GM18951 (cell line): ENCODE data around the gene ZNF609.
"Not testable (repeated sequence)": the region's sequence is repeated elsewhere in the genome, so short reads cannot be mapped to it uniquely, and the experiment has no call there.

Experiments used
- POLR2A ChIP-seq: IDR thresholded peaks from 4 replicates; pipeline ENCODE4 v1.6.1; 2011; ENCODE audit warnings: mild to moderate bottlenecking; ENCODE audit not compliant: insufficient read length, insufficient read depth; ENCODE audit errors: extremely low read depth
- in situ Hi-C: fragments of 300-500 bp; cut with MboI; formaldehyde crosslinking; loops from one replicate; pipeline ENCODE4 v1.12.0; 2022; ENCODE audit warnings: low sequenced_read_pairs, mixed read lengths, inconsistent platforms; ENCODE audit not compliant: unreplicated experiment

Gene ZNF609

GRCh38 chr15:64574301-64575017 lies 114.1 kb downstream of the ZNF609 start:
- in situ Hi-C loops, result no loop called here
- TF ChIP-seq POLR2A, result no peak

- in situ Hi-C loops, result no loop called here
- TF ChIP-seq POLR2A, result no peak
These were observed 120.5 kb downstream of the ZNF609 start for GRCh38 chr15:64580696-64581407.

- in situ Hi-C loops, result no loop called here
- TF ChIP-seq POLR2A, result no peak
These were observed 121.0 kb downstream of the ZNF609 start for GRCh38 chr15:64581408-64581761.

DNA sequence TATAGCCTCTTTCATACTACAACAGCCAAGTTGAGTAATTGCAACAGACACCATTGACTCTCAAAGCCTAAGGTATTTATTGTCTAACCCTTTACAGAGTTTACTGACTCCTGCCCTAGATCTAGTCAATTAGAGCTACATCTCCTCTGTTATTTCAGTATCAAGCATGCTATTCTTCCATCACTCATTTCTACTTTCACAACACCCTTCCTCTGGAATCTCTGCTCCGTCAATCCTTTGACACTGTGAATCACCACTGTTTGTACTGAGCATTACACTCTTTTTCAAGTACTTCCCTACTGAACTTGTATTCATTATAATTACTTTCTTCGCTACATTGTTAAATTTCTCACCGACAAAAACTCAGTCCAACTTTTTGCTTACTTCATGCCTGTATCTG lies 121.8 kb downstream of the ZNF609 start:
- in situ Hi-C loops, result no loop called here

GRCh38 chr15:64583519-64583918 lies 123.1 kb downstream of the ZNF609 start:
- in situ Hi-C loops, result no loop called here
- no peak for TF ChIP-seq POLR2A

More for the DNA sequence above, 121.8 kb downstream of the ZNF609 start:
- no peak for TF ChIP-seq POLR2A

GRCh38 chr15:64583983-64584382 lies 123.6 kb downstream of the ZNF609 start:
- TF ChIP-seq POLR2A, result no peak
- in situ Hi-C loops, result no loop called here

DNA sequence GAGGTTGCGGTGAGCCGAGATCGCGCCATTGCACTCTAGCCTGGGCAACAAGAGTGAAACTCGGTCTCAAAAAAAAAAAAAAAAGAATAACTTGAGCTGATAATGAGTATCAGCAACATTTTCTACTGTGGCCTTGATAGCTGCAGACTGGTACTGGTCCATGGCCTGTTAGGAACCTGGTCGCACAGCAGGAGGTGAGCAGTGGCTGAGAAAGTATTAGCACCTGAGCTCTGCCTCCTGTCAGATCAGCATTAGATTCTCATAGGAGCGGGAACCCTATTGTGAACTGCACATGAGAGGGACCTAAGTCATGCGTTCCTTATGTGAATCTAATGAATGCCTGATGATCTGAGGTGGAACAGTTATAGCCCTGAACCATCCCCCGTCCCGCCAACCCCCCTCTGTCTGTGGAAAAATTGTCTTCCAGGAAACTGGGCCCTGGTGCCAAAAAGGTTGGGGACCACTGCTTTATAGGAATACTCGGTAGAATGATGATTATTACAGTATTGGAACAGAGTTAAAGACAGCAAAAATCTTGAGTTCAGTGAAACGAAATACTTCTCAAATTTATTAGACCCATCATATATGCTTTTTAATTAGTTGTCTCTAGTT lies 126.0 kb downstream of the ZNF609 start:
- TF ChIP-seq POLR2A, result no peak
- in situ Hi-C loops, result no loop called here

DNA sequence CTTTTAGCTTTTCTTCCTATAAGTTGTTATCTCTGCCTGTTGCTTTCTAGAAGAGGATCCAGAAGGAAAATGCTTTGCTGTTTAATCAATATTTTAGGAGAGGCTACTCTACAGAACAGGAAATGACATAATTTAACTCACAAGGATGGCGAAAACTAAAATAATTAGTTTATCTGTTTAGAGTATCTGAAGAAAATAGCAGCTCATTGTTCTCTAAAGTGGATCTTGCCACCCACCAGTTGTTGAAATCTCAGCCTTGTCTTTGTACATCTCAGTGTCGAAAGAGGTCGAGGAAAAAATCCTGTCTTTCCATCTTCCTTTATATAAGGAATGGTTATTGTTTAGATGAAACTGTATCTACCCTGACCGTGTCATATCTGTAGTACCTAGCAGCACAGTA lies 126.6 kb downstream of the ZNF609 start:
- no peak for TF ChIP-seq POLR2A
- in situ Hi-C loops, result no loop called here

DNA sequence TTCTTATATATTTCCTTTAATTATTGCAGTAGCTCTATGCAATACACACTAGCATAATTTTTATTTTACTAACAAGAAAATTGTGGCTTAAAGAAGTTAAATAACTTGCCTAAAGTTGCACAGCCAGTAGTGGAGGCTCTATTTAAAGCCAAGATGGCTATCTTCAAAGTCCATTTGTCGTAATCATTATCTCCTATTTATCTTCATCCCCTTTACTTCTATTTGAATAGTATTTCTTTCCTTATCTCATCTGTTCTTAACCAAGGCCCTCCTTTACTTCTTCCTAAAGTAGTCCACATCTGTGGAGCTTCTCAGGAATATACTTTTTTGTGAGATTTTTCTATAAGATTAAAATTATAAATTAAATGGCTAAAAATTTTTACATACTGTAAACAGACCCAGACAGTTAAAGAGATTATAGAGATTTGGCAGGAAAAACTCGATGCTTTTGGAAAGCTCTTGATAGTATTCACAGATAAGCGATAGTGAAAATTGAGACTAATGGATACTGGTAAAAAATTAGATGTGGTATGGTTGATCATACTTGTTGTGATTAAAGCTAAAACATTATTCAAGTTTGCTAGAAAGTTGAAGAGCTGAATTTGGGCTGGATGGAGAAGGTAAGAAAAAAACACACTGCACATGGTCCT lies 129.2 kb downstream of the ZNF609 start:
- in situ Hi-C loops, result no loop called here

GRCh38 chr15:64592845-64593244 lies 132.5 kb downstream of the ZNF609 start:
- in situ Hi-C loops, result not testable (repeated sequence)

More for the DNA sequence above, 129.2 kb downstream of the ZNF609 start:
- TF ChIP-seq POLR2A, result no peak

GRCh38 chr15:64596701-64597476 lies 136.5 kb downstream of the ZNF609 start:
- TF ChIP-seq POLR2A, result no peak
- in situ Hi-C loops, result no loop called here

- in situ Hi-C loops, result no loop called here
- no peak for TF ChIP-seq POLR2A
These were observed 137.1 kb downstream of the ZNF609 start for GRCh38 chr15:64597477-64597822.

DNA sequence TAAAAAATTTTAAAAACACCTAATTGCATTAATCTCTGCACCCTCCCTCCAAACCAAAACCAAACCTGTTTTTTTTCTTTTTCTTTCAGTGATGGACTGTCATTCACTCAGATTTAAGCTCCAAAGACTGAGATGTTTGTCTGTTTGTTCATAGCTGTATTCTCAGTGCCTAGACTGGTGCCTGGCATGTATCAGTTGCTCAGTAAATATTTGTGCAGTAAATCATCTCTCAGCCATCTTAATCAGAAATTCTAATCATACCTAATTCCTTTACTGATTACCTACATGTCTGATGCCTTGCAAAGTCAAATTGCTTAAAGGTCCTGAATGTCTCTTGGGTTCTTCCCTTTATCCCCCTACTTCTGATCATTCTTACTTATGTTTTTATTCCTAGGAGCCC lies 138.8 kb downstream of the ZNF609 start:
- in situ Hi-C loops, result no loop called here
- no peak for TF ChIP-seq POLR2A
